GM21381 (cell line): Measurements from ENCODE around the gene RASGRF2.
"Not testable (repeated sequence)": the region's sequence is repeated elsewhere in the genome, so short reads cannot be mapped to it uniquely, and the experiment has no call there.

Experiments
- ATAC-seq: cut with Tn5 transposase; IDR thresholded peaks from one replicate; pipeline ENCODE4 v1.9.1; 2021; ENCODE audit warnings: mild to moderate bottlenecking, moderate library complexity; ENCODE audit not compliant: unreplicated experiment

RASGRF2 gene

GRCh38 chr5:81234299-81234698, 274.1 kb downstream of the RASGRF2 start:
- ATAC-seq: no peak

GRCh38 chr5:81234801-81235200, 274.6 kb downstream of the RASGRF2 start:
- no peak for ATAC-seq

- ATAC-seq: no peak
These were observed 275.3 kb downstream of the RASGRF2 start for GRCh38 chr5:81235287-81236072.

GRCh38 chr5:81238460-81238859, 278.3 kb downstream of the RASGRF2 start:
- no peak for ATAC-seq

- no peak for ATAC-seq
These were observed 279.4 kb downstream of the RASGRF2 start for GRCh38 chr5:81239613-81240012.

GRCh38 chr5:81241001-81241400, 280.8 kb downstream of the RASGRF2 start:
- ATAC-seq: no peak

GRCh38 chr5:81241961-81242648, 281.9 kb downstream of the RASGRF2 start:
- ATAC-seq: no peak

GRCh38 chr5:81242906-81243436, 282.8 kb downstream of the RASGRF2 start:
- ATAC-seq: no peak

- ATAC-seq: no peak
These were observed 284.3 kb downstream of the RASGRF2 start for GRCh38 chr5:81244451-81244850.

GRCh38 chr5:81245871-81246235, 285.7 kb downstream of the RASGRF2 start:
- no peak for ATAC-seq

GRCh38 chr5:81246697-81247096, 286.5 kb downstream of the RASGRF2 start:
- no peak for ATAC-seq

- ATAC-seq: no peak
These were observed 287.3 kb downstream of the RASGRF2 start for GRCh38 chr5:81247441-81247972.

GRCh38 chr5:81249240-81249639, 289.1 kb downstream of the RASGRF2 start:
- ATAC-seq: no peak

- ATAC-seq: no peak
These were observed 289.8 kb downstream of the RASGRF2 start for GRCh38 chr5:81250004-81250403.

- ATAC-seq: no peak
These were observed 291.8 kb downstream of the RASGRF2 start for GRCh38 chr5:81251922-81252321.

GRCh38 chr5:81252904-81253303, 292.7 kb downstream of the RASGRF2 start:
- ATAC-seq: no peak

GRCh38 chr5:81253875-81254274, 293.7 kb downstream of the RASGRF2 start:
- no peak for ATAC-seq

GRCh38 chr5:81254886-81255559, 294.9 kb downstream of the RASGRF2 start:
- ATAC-seq: no peak

- no peak for ATAC-seq
These were observed 296.6 kb downstream of the RASGRF2 start for GRCh38 chr5:81256766-81257165.

GRCh38 chr5:81262796-81263195, 302.6 kb downstream of the RASGRF2 start:
- not testable (repeated sequence) for ATAC-seq

- no peak for ATAC-seq
These were observed 304.9 kb downstream of the RASGRF2 start for GRCh38 chr5:81265101-81265500.
